NCI-H2227 (cell line): ENCODE data around the gene FBXO10.

Experiments
- DNase-seq: peaks from one replicate; lab custom pipeline; 2025; ENCODE audit not compliant: unreplicated experiment; lab: John Stamatoyannopoulos, UW

The FBXO10 gene

DNA sequence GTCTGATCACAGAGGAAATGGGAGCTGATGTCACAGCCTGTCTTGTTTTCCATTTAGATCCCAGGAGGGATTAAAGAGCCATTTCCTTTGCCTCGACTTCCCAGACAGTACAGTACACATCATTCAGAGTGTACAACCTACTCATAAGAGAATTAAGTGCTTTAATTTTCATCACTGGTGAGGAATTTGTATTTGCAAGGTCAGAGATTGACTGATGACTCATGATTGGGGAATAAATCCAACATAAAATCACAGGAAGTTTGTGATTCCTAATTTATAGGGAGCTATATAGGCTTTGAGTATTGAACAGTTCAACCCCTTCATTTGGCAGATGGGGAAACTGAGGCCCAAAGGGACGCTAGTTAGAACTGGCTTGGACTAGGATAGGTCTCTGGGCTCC lies 20.3 kb upstream of the FBXO10 start:
- DNase-seq, result no peak

DNA sequence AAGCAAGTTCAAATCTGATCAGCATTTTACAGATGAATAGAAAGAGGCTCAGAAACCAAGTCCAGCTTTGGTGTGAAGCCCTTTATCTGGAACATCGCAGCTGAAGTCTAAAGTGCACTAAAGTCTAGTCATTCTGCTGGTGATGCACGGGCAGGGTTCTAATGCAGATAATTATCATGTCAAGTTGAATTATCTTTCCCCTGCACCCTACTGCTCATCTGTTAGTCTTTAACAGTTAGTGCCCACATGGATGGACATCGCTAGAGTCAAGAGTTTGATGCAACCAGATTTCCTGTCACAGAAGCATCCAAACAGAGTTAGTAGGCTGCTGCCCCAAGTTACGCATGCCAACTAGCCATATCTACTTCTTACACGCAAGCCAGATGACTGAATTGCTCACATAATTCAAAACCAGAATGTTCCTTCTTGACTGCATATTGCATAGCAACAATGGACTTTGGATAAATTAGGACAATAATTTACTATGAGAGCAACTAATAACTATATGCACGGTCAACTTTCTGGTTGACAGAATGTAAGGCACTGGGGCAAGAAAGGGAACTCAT lies 17.8 kb upstream of the FBXO10 start:
- DNase-seq, result no peak

DNA sequence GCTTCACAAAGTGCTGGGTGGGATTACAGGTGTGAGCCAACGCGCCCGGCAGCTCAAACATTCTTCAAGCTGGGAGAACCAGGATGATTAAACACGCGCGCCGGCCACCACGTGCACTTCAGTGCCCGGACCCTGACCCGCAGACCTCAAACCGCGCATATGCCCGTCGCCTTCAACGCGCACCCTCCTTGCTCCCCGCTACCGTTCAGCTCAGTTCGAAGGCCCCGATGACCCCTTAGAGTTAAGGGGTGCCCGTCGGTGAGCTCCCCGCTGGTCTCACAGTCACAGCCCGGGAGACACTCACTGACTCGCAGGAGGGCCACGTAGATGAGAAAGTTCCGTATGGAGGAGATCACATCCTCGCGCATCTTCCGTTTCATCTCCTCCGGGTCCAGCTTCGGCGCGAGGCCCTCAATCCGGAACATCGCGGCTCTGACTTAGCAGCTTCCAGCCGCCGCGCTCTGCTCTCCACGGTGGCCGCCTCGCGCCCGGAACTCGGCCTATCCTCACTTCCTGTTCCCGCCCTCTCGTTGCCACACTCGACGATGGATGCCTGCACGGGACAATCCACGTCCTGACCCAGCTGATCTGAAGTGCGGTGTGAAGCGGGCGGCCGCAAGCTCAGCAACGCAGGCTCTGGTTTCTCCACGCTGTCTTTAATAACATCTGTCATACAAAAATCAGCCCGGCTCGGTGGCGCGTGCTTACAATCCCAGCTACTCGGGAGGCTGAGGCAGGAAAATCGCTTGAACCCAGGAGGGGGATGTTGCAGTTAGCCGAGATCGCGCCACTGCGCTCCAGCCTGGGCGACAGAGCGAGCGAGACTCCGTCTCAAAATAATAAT lies 16.1 kb upstream of the FBXO10 start, which contains the start of gene TOMM5:
TSS of gene TOMM5 (minus strand) at position 490 of the 844 bp plus-strand sequence. CDS start at position 425, 65 bp downstream.
- DNase-seq, result peak; percentile 92

DNA sequence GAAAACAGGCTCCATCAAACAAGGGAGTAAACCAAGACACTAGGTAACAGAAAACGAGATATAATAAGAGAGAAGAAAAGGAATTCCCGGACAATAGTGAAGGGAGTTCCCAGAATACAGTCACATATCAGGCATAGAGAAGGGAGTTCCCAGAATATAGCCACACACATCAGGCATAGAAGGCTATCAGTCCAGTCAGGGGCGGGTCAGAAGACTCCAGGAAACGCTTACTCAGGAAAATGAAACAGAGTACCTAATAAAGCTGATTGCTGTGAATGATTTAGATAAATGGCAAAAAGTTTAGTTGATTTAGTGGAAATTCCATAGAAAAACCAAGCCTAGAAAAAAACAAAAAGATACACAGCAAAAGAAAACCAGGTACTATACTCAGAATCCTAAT lies 11.3 kb upstream of the FBXO10 start:
- no peak for DNase-seq

DNA sequence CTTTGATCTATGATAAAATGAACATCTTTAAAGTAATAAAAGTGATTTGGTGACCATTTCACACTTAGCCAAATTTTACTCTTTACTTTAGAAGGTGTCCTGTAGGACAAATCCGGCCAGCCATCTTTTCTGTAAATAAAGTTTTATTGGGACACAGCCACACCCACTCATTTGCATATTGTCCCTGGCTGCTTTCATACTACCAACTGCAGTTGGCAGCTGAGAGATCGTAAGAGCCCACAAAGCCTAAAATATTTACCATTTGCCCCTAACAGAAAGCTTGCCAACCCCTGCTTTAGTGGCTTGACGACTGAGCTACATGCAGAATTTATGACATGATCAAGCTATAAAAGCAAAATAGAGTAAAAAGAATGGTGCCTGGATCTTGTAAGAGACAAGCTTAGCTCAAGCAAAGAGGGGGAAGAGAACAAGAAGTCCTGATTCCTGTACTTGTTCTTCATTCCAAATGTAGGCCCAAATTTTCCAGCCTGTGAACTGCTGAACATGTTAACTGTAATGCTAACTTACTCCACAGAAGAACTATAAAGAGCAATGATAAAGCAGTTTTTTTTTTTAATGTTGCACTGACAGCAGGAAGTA lies 7.4 kb upstream of the FBXO10 start:
- DNase-seq, result no peak

DNA sequence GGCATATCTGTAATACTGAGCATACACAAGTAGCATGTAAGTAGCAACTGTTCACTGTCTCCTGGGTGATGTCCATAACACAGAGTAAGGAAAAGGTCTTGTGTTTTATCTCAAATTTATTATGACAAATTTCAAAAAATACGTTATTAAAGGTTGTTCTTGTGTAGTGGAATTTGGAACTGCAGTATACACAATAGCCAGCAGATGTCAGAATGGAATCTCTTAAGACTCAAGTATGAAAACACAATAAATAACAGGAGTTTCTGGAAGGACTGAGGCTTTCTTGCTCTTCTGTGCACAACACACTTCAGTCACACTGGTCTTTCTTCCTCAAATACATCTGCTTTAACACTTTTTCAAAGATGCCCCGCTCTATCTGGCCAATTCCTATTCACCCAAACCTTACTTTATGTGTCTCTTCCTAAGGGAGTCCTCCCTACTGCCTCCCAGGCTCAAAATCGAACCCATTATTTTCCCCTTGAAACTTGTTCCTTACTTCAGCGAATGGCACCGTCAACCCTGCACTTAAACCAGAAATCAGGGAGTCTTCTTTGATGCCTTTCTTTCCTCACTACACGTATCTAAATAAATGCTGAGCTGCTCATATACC lies 6.5 kb upstream of the FBXO10 start:
- DNase-seq, result peak; percentile 57

DNA sequence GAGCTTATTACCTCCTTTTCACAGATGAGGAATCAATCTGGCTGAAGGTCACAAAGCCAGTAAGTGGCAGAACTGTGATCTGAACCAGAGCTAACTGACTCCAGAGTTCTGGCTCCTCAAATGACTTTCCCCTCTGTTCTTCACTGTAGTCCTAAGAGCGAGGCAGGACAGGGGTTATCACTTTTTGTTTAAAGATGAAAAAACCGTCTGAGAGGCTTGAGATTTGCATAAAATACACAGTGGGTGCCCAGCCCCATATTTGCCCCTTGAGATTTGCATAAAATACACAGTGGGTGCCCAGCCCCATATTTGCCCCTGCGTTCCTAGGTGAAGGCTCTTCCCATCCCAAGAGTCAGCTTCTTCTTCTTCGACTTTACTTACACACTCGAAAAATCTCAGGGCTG lies 667 bp downstream of the FBXO10 start:
- no peak for DNase-seq

DNA sequence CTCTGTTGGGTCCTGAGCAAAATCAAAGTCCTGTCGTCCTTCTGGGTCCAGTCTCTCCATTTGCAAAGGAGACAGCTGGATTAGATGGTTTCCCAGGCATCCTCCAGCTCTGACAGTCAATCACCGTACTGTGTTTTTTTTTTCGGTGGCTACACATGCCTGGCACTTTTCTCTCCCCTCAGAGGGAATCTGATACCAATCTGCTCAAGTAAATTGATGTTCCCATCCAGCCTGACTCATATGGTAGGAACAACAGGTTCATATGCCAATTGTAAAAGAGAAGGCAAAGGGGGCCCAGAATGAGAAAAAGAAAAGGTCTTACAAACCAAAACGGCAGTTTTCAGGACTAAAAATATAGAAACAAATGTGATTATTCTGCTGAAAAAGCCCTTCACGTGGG lies 1.2 kb downstream of the FBXO10 start:
- no peak for DNase-seq

DNA sequence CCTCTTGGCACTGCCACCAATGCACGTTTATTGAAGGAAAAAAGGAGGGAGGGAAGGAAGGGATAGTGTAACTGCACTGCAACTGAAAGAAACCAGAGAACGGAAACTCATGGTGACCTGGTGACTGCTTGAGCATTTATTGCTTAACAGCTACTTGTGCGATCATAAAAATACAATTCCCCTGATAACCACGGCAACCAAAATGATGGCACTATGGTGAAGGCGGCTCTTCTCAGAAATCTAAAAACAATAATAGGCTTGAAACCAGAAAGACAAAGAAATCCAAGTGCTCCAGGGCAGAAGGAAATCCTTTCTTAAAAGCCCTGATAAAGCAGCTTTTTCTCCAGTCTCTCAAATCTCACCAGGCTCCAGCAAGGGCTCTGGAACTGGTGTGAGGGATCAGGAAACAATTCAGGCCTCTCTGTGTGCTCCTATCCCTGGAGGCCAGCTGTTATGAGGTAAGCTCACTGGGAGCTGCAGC lies 1.9 kb downstream of the FBXO10 start:
- DNase-seq, result no peak

DNA sequence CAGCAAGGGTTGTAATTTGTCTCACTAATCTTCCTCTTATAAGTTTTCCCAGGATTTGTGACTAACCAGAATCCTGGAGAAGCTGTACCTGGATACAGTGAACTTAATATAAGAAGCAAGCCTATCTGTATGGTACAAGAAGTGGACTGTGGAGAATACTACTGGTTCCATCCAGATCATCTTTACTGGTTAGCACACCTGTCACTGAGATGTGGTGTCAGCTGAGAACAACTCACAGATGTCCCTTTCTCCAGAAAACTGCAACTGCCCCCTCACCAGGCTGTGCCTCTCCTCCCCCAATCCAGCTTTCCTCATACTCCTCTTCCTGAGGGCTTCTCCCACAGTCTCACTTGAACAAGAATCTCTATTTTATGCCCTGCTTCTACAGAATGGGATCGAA lies 4.9 kb downstream of the FBXO10 start:
- no peak for DNase-seq

DNA sequence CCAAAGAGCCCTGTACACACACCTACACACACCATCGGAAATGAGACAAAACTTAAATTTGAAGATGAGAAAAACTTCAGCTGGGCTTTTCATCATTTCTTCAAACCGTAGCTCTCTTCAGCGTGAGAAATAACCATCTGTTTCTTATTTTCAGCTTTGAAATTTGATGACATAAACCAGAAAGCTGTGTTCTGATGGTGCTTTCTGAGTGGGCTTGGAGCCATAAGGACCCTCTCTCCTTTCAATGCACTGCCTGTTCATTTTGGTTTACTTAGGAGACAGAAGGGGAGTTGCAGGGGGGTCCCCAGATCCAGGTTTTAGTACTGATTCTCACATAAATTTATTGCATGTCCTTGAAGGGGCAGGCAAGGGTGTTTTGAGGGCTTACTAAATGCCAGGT lies 9.5 kb downstream of the FBXO10 start:
- DNase-seq, result no peak

DNA sequence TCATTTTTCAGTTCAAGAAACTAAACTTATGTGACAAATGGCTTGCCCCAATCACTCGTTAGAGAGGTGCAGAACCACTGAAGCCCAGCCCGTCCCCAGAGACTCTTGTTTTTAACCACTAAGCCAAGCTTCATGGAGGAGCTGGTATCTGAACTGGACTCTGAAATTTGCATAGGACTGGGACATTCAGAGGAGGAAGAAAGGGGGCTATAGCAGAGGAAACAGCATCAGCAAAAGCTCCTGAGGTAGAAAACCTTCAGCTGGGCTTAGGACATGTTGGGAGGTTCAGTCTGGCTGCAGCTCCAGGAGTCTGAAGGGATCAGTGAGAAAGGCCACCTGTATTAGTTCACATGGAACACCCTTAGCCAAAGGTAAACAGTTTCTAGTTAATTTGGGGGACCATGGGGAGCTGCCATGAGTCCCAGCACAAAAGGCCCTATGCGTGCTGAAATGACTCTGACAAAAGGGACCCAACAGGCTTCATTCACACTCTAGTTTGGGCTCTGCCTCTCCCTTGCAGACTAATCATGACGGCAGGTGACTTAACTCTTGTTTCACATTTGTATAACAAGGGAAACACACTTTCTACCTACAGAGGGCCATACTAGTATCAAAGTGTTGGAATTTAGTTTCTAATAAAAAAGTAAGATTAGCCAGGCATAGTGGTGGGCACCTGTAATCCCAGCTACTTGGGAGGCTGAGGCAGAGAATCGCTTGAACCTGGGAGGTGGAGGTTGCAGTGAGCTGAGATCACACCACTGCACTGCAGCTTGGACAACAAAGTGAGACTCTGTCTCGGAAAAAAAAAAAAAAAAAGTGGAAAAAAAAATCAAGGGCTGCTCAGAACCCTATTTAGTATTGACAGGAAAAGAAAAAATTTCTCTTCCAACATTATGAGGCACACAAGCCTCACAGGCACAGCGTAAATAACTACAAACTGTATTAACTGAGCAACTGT lies 10.2 kb downstream of the FBXO10 start:
- no peak for DNase-seq

DNA sequence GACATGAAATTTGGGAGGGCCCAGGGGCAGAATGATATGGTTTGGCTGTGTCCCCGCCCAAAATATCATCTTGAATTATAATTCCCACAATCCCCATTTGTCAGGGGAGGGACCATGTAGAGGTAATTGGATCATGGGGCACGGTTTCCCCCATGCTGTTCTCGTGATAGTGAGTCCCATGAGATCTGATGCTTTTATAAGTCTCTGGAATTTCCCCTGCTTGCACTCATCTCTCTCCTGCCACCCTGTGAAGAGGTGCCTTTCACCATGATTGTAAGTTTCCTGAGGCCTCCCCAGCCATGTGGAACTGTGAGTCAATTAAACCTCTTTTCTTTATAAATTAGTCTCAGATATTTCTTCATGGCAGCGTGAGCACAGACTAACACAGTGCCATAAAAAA lies 11.3 kb downstream of the FBXO10 start:
- DNase-seq, result no peak

DNA sequence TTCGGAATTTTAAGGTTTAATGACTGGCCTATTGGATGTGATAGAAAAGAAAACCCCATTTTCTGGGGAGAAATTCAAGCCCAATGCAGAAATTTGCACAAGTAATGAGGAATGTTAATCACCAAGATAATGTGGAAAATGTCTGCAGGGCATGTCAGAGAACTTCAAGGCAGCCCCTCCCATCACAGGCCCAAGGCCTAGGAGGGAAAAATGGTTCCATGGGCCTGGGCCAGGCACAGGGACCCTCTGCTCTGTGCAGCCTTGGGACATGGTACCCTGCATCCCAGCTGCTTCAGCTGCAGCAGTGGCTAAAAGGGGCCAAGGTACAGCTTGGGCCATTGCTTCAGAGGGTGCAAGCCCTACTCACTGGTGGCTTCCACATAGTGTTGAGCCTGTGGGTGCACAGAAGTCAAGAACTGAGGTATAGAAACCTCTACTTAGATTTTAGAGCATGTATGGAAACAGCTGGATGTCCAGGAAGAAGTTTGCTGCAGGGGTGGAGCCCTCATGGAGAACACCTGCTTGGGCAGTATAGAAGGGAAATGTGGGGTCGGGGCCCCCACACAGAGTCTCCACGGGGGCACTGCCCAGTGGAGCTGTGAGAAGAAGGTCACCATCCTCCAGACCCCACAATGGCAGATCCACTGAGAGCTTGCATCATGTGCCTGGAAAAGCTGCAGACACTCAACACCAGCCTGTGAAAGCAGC lies 12.2 kb downstream of the FBXO10 start:
- DNase-seq, result no peak

DNA sequence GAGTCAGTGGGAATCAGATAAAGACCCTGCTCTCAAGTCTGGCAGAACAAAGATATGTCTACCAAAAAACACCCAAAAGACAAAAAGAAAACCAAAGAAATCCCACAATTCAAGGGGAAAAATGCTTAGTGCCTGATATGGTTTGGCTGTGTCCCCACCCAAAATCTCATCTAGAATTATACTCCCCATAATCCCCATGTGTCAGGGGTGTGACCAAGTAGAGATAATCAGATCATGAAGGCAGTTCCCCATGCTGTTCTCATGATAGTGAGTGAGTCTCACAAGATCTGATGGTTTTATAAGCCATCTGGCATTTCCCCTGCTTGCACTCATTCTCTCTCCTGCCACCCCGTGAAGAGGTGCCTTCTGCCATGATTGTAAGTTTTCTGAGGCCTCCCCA lies 13.4 kb downstream of the FBXO10 start:
- DNase-seq, result no peak

DNA sequence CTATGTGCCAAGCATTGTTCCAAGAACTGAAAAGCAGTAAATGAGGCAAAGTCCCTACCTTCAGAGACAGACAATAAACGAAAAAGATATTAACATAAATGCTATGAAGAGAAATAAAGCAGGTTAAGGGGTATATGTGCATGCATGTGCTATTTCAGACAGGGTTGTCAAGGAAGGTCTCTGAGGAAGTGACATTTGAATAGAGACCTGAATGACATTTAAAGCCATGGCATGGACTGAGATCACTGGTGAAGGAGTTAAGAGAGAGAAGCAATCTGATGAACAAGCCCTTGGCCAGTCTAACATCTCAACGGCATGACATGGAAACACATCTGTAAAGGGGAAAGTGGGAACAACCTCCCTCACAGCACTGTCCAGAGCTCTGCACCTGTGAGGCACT lies 14.5 kb downstream of the FBXO10 start:
- no peak for DNase-seq

DNA sequence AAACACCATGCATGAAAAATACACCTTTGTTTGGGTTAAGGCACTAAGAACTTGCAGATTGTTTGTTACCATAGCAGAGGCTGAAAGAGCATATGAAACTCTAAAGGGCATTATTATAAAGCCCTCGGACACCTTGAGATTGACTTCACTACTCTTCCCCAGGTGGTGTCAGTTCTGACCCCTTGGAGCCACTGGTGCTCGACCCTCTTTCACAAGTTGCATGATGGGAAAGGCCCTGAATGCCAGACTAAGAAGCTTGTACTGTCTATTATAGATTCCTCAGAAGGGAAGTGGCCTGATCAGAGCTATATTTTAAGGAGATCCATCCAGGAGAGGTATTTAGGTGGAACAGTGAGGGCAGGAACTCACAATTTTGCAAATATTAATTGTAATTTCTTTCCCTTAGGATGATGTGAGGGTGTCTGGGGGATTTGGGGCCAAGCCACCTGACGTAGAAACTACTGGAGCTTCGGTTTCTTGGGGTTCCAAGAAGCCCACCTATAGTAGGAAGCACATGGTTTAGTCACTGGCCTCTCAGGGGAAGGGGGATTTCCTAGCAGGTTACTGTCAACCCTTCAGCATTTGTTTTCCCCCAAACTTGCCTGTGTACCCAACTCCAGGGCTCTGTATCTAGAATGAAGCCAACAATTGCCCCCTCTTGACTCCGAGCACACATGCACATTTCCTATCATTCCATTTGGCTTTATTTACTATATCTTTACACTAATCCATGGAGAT lies 16.2 kb downstream of the FBXO10 start:
- DNase-seq, result no peak

DNA sequence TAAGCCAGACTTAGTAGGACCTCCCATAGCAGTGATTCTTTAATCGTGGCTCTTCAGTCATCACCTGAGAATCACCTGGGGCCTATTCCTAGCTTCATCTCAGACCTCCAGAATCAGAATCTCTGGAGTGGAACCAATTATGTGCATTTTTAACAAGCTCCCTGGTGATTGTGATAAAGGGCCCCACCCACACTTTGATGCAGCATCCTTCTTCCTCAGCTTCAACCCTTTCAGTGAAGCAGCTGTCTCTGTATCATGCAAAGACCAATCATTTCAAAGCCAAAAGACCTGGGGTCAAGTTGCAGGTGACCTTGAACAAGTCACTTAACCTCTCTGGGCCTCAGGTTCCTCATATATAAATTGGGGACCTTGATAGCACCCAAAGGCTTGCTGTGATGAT lies 17.1 kb downstream of the FBXO10 start:
- DNase-seq, result no peak

DNA sequence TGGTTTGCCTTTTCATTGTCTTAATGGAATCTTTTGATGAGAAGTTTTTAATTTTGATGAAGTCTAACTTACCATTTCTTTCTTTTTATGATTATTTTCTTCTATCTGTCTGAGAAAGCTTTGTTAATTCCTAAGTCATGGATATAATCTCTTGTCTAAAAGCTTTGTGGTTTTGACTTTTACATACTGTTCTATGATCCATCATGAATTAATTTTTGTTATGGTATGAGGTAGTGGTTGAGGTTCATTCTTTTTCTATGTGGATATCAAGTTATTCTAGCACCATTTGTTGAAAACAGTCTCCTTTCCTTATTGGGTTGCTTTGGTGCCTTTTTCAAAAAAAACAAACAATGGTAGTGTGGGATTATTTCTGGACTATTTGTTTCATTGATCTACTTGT lies 20.4 kb downstream of the FBXO10 start:
- DNase-seq, result no peak
